Muscle of leg (tissue), 11 donors: ENCODE data around the gene L3MBTL3. TPM values are rescaled to one million over a fixed set of nuclear protein-coding genes. Genes with fewer than 3 reads are reported as not detected.

Source experiments
- DNase-seq: peaks from one replicate; pipeline ENCODE4 v3.0.0; 2013
- H3K27ac ChIP-seq: one replicate; pipeline ENCODE4 v1.5.1; 2013; ENCODE audit warnings: mild to moderate bottlenecking, low read length, control low read depth
- H3K27me3 ChIP-seq: one replicate; pipeline ENCODE4 v1.6.1; 2013; ENCODE audit warnings: low read length; ENCODE audit not compliant: control insufficient read depth, insufficient read depth
- H3K36me3 ChIP-seq: one replicate; pipeline ENCODE4 v1.6.1; 2013; ENCODE audit warnings: low read length; ENCODE audit not compliant: control insufficient read depth, insufficient read depth
- H3K4me1 ChIP-seq: one replicate; pipeline ENCODE4 v1.6.1; 2013; ENCODE audit warnings: low read length; ENCODE audit not compliant: control insufficient read depth, insufficient read depth
- H3K4me3 ChIP-seq: one replicate; pipeline ENCODE4 v1.5.1; 2013; ENCODE audit warnings: low read length, control low read depth
- H3K9me3 ChIP-seq: replicated peaks from 2 replicates; pipeline ENCODE4 v1.6.1; 2013; ENCODE audit warnings: low read depth, low read length; ENCODE audit not compliant: control insufficient read depth
- WGBS: methylation state at CpG from one replicate; pipeline ENCODE4 v1.1.5; 2013; ENCODE audit warnings: missing lambda C conversion rate; ENCODE audit not compliant: insufficient coverage; 5-methylcytosine and 5-hydroxymethylcytosine counted together
- polyA plus RNA-seq, 8 donors: library from polyadenylated mRNA; unstranded; fragments of 120-200 nt; gene quantifications; one replicate each; pipeline versions ENCODE4 v1.2.1 to v1.2.3, GENCODE V29; 2013; ENCODE audit warnings: inconsistent platforms in 1 of 8, low replicate concordance in 1 of 8; ENCODE audit not compliant: insufficient read length in 8 of 8, insufficient read depth in 1 of 8
- total RNA-seq: library from RNA; stranded (reverse); fragments of 120-200 nt; gene quantifications from one replicate; pipeline ENCODE4 v1.2.4, GENCODE V29; 2013

The L3MBTL3 gene
- total and polyA plus RNA-seq, 9 donors = 4.5 to 8.4 (median 5.6) TPM

DNA sequence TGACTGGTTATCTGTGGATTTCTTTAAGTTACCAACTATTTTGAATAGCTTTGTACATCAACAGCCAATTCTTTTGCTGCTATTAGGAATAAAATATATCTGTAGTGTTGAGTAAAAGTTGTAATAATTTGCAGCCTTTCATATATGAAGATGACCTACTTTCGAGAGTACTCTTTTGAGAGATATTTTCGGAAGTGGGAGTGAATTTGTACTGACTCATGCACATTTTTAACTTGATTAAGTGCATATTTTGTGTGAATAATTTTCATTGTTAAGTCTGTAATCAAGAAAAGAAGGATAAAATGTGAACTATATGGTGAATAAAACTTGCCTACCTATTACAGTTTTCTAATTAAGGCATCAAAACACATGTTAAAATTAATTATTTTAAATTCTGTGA is 51.9 kb downstream of the L3MBTL3 start:
- Histone ChIP-seq H3K4me1 (no peaks in the 10 kb centered on the region), H3K9me3 (no peaks in the 10 kb centered on the region), H3K27ac (no peak overlapping the region), H3K4me3 (no peak overlapping the region), H3K36me3 (peaks cover 6% of the 10 kb centered on the region), H3K27me3 (no peaks in the 10 kb centered on the region)
- no CpG with 5 or more reads among the region's 2 CpGs for WGBS
- DNase-seq = peak; percentile 25

DNA sequence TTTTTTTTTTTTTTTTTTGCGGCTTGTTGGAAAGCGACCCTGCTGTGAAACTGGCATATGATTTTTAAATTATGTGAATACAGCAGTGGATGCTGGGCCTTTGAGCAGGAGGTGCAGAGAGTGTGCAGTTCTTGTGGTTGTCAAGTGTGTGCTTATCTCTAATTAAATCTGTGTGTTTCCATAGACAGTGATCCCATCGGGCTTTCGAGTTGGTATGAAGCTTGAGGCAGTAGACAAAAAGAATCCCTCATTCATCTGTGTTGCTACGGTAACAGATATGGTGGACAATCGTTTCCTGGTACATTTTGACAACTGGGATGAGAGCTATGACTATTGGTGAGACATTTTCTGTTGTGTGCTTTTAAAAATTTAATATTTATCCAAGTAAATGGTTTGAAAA is 52.4 kb downstream of the L3MBTL3 start:
- no CpG with 5 or more reads among the region's 6 CpGs for WGBS
- H3K9me3 ChIP-seq = no peaks in the 10 kb centered on the region
- H3K4me1 ChIP-seq = no peaks in the 10 kb centered on the region
- H3K36me3 ChIP-seq = peaks cover 6% of the 10 kb centered on the region
- H3K4me3 ChIP-seq = no peak overlapping the region
- H3K27me3 ChIP-seq = no peaks in the 10 kb centered on the region
- H3K27ac ChIP-seq = no peak overlapping the region
- no peak for DNase-seq

DNA sequence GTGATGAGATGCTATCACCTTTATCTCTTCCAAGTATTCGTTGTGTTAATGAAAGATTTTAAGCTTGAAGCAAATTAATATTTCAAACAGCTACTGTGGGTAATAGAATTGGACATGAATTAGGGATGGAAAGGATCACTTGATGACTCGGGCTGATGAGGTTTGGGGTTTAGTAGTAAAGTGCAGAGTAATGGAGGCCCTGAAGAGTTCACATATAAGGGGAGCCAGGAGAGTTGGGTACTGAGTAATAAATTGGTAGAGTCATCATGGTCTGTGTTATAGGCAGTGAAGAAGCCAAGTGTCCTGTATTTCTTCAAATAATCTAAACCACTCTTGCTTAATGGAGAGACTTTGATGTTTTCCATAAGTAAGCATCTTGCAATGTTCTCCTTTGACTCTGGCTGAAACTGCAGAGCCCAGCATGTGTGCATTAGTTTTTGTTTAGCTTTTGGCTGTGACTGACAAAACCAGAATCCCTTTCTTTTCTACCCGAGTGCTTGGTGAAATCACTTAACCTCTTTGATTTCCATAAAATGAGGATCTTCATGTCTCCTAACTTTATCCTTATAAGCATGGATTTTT is 57.6 kb downstream of the L3MBTL3 start:
- H3K4me1 ChIP-seq = no peaks in the 10 kb centered on the region
- no peak for DNase-seq
- H3K27ac ChIP-seq = no peak overlapping the region
- H3K27me3 ChIP-seq = no peaks in the 10 kb centered on the region
- peaks cover 4% of the 10 kb centered on the region for H3K36me3 ChIP-seq
- WGBS = 88% methylated on average over 1 of the region's 3 CpGs
- H3K9me3 ChIP-seq = no peaks in the 10 kb centered on the region
- no peak overlapping the region for H3K4me3 ChIP-seq

DNA sequence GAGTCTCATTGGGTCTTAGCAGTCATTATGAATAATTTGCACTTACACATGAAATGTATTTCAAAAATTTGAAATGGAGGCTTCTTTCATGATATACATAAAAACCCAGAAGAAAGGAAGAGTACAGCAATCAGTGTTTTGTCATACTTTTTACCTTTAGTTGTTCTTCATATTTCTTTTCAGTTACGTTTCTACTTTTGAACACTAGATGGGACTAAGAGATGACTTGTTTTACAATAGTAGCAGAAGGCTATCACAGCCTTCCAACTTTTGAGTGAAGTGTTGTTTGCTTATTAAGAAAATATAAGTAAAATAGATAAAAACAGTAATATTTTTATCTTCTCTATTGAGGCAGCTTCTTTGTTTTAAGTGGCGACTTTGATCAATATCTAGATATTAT is 58.1 kb downstream of the L3MBTL3 start:
- no peak overlapping the region for H3K27ac ChIP-seq
- no peak overlapping the region for H3K4me3 ChIP-seq
- peaks cover 4% of the 10 kb centered on the region for H3K36me3 ChIP-seq
- H3K27me3 ChIP-seq = no peaks in the 10 kb centered on the region
- WGBS = no CpG with 5 or more reads among the region's 2 CpGs
- DNase-seq = peak; percentile 44
- no peaks in the 10 kb centered on the region for H3K9me3 ChIP-seq
- no peaks in the 10 kb centered on the region for H3K4me1 ChIP-seq

DNA sequence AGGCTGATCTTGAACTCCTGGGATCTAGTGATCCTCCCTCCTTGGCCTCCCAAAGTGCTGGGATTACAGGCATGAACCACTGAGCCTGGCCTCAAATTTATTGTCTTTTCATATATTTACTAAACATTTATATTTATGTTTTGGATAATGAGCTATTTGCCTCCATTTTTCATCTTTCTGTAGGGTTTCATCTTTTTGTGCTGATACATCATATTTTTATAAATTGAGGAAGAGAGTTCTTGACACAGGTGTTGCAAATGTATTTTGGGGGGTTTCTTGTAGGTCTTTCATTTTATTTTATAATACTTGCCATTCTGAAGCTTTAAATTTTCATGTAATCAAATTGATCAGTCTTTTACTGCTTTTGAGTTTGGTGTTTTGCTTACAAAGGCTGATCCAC is 72.4 kb downstream of the L3MBTL3 start:
- no peak for DNase-seq
- no peak overlapping the region for H3K27ac ChIP-seq
- H3K4me1 ChIP-seq = no peaks in the 10 kb centered on the region
- H3K36me3 ChIP-seq = no peaks in the 10 kb centered on the region
- no peaks in the 10 kb centered on the region for H3K27me3 ChIP-seq
- no peaks in the 10 kb centered on the region for H3K9me3 ChIP-seq
- H3K4me3 ChIP-seq = no peak overlapping the region

DNA sequence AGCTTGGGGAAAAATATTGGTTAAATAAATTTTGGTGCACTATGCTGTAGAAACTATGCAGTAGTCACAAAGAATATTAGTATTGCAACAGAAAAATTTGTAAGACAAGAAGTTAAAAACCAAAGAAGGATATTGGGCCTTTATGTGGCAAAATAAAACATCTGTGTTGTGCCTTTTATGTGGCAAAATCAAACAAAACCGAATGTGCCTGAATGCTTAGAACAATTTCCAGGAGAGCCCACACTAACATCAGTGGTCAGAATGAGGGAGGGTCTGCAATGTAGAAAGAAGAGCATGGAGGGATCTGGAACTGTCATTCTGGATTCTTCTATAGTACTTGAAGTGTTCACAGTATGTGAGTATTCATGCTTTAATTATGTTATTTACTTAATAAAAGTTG is 75.2 kb downstream of the L3MBTL3 start:
- H3K27me3 ChIP-seq = no peaks in the 10 kb centered on the region
- no CpG with 5 or more reads among the region's 1 CpG for WGBS
- no peak overlapping the region for H3K4me3 ChIP-seq
- no peak overlapping the region for H3K27ac ChIP-seq
- H3K4me1 ChIP-seq = no peaks in the 10 kb centered on the region
- no peak for DNase-seq
- peaks cover 3% of the 10 kb centered on the region for H3K36me3 ChIP-seq
- no peaks in the 10 kb centered on the region for H3K9me3 ChIP-seq

DNA sequence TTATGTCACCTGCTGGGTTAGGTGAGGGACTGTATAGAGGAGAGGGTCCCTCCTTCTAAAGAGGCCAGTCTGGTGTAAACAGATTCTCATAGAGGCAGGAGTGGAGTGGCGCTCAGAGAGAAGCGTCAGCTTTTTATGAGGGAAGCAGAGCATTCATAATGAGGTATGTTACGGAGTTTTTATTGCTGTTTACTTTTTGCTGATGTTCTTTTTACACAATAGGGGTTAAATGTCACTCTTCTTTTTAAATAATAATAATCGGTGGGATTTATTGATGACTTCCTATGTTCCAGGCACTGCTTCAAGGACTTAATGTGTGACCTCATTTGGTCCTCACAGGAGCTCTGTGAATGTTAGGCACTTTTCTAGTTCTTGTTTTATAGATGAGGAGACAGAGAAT is 79.9 kb downstream of the L3MBTL3 start:
- Histone ChIP-seq H3K9me3 (no peaks in the 10 kb centered on the region), H3K36me3 (peaks cover 5% of the 10 kb centered on the region), H3K27ac (no peak overlapping the region), H3K27me3 (no peaks in the 10 kb centered on the region), H3K4me3 (no peak overlapping the region), H3K4me1 (no peaks in the 10 kb centered on the region)
- WGBS = 100% methylated on average over 1 of the region's 4 CpGs
- no peak for DNase-seq

DNA sequence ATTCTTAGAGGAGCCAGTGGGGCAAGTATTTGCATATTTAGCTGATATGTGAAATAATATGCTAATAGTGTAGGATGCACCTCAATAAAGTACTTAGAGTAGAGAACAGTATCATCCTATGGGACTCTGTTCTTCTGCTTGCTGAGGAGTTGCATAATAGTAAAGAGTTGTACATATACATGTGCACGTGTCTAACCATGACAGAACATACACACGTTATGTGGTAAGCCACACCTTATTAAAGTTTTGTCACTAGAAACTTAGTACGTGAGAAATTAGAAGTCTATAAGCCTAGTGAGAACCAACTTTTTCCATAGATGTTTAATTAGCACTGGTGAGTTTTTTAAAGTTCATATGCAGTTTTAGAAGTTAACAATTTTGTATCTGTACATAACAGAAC is 80.7 kb downstream of the L3MBTL3 start:
- H3K36me3 ChIP-seq = peaks cover 5% of the 10 kb centered on the region
- no CpG with 5 or more reads among the region's 3 CpGs for WGBS
- H3K27me3 ChIP-seq = no peaks in the 10 kb centered on the region
- no peak for DNase-seq
- no peak overlapping the region for H3K27ac ChIP-seq
- no peak overlapping the region for H3K4me3 ChIP-seq
- no peaks in the 10 kb centered on the region for H3K9me3 ChIP-seq
- H3K4me1 ChIP-seq = no peaks in the 10 kb centered on the region

DNA sequence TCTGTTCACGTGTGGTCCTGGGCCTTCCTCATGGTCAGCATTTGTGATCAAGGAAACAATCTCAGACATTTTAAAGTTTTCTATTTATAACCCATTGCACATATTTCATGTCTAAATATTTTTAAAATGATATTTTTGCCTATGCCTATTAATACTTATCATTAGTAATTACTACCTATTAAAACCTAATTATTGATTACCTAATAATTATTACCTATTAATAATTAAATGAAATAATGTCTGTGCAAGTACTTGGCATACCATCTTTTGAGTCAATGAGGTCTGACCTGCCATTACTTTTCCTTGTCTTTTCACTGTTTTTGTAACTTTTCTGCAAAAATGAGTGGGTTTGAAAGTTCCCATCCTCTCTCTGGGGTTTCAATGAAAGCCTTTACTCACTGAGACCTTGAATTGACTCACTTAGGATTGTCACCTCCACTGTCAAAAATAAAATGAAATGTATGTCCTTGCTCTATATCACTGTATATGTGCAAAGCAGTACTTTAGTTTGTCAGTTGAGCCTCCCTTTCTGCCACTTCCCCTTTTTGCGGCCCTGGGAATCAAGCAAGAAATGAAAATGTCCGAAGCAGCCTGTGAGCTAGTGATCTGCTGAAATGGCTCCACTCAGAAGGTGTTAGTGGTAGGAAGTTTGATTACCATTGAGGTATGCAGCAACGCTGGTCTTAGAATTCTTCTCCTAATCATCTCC is 87.8 kb downstream of the L3MBTL3 start:
- peaks cover 2% of the 10 kb centered on the region for H3K36me3 ChIP-seq
- H3K4me3 ChIP-seq = no peak overlapping the region
- no peaks in the 10 kb centered on the region for H3K27me3 ChIP-seq
- H3K9me3 ChIP-seq = no peaks in the 10 kb centered on the region
- H3K4me1 ChIP-seq = no peaks in the 10 kb centered on the region
- WGBS = no CpG with 5 or more reads among the region's 4 CpGs
- DNase-seq = no peak
- no peak overlapping the region for H3K27ac ChIP-seq

DNA sequence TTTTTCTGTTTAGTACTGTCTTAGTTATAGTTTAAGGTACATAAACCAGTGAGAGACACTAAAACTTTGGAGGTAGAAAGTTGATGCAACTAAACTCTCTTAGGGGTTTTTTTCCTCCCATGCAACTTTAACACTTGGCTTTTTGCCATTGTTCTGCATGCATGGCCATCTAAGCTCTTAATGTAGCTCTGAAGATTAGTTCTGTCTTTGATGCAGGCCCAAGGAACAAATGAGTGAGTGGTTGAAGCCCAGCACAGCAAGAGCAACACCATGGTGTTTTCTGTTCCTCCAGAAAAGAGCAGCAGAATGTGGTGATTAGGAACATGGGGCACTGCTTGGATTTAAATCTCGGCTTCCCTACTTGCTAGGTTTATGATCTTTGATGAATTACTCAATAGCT is 89.3 kb downstream of the L3MBTL3 start:
- no peak for DNase-seq
- no CpG with 5 or more reads among the region's 1 CpG for WGBS
- no peaks in the 10 kb centered on the region for H3K27me3 ChIP-seq
- H3K4me1 ChIP-seq = no peaks in the 10 kb centered on the region
- no peaks in the 10 kb centered on the region for H3K9me3 ChIP-seq
- H3K36me3 ChIP-seq = no peaks in the 10 kb centered on the region
- H3K27ac ChIP-seq = no peak overlapping the region
- H3K4me3 ChIP-seq = no peak overlapping the region

DNA sequence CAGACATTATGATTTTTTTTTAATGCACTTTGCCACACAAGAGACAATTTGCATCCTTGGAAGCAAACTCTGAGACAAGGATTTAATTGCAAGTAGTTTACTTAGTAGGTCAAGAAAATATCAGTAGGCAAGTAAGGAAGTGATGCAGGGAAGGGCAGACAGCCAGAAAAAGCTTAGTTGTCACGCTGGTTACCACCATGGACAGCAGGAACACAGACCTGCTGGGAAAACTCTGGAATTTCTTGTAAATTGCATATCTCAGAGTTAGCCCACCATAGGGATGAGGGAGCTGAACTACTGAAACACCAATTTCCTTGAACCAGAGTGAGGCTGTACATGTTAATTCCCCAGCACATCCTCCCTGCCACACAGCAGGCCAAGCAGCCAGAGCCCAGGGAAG is 92.7 kb downstream of the L3MBTL3 start:
- 88% methylated on average over 1 of the region's 1 CpG for WGBS
- H3K4me1 ChIP-seq = no peaks in the 10 kb centered on the region
- no peak overlapping the region for H3K4me3 ChIP-seq
- H3K36me3 ChIP-seq = no peaks in the 10 kb centered on the region
- H3K9me3 ChIP-seq = no peaks in the 10 kb centered on the region
- no peak for DNase-seq
- no peak overlapping the region for H3K27ac ChIP-seq
- H3K27me3 ChIP-seq = no peaks in the 10 kb centered on the region
